ENCODE results near the gene OR8B4.

GRCh38 chr11:124429599-124429998 is 4.9 kb upstream of the OR8B4 start:
- no peak for TF ChIP-seq CHD2 (IDR thresholded peaks at IDR 0.05; ENCODE audit: borderline replicate concordance, low read depth, low read length)
- no peak for TF ChIP-seq POLR2AphosphoS2 (IDR thresholded peaks at IDR 0.05; ENCODE audit: low read depth, low read length)
- no peak for TF ChIP-seq CTCF (IDR thresholded peaks at IDR 0.05 in 2 of 3, conservative IDR thresholded peaks at IDR 0.05 in 1 of 3; ENCODE audit: control insufficient read depth in 2 of 3, extremely low read depth in 1 of 3, insufficient read depth in 1 of 3, low read depth in 3 of 3, low read length in 3 of 3)
- no peak for TF ChIP-seq ESRRA (IDR thresholded peaks at IDR 0.05; ENCODE audit: low read length)
- TF ChIP-seq KDM1A (IDR thresholded peaks at IDR 0.05; ENCODE audit: borderline replicate concordance) = no peak
- TF ChIP-seq POLR2A (IDR thresholded peaks at IDR 0.05; ENCODE audit: low read depth, low read length) = no peak
